ENCODE data around the gene ABTB1. TPM values are rescaled to one million over a fixed set of nuclear protein-coding genes. Genes with fewer than 3 reads are reported as not detected.

Gene ABTB1
- total RNA-seq, 4 donors from 2014 or later: 25.3 to 50.3 (median 35.8) TPM

DNA sequence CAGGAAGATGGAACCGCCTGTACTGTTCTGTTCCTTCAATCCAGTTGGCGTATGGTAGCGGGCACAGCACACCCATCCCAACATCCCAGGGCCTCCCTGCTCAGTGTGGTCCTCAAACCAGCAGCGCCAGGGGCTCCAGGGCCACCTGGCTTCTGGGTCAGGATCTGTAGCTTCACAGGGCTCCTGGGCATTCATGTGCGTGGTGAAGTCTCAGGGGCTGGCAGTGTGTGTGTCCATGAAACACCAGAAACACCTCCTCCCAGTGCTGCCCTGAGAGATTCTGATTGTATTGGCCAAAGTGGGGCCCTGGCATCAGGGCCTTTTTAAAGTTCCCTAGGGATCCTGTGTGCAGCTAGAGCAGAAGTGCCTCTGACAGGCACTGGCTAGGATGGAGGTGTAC lies 42.1 kb downstream of the ABTB1 start:
- no peaks in the 10 kb centered on the region for H3K27me3 ChIP-seq
- peaks cover 0 to 69% (median 6%) of the 10 kb centered on the region in 3 donors for H3K4me1 ChIP-seq
- no peaks in the 10 kb centered on the region for H3K9me3 ChIP-seq
- ATAC-seq: peak; percentile 17
- no peak overlapping the region for H3K4me3 ChIP-seq
- H3K36me3 ChIP-seq: peaks cover 0 to 65% of the 10 kb centered on the region in 2 donors
- peak overlapping the region in 2 of 4 donors; percentile 54 to 56 for H3K27ac ChIP-seq
- no CpG with 5 or more reads among the region's 5 CpGs for WGBS, 2 donors (ENCODE audit: low coverage in 1 of 2)
- TF ChIP-seq EP300 (IDR thresholded peaks at IDR 0.05) (no peak), POLR2A (IDR thresholded peaks at IDR 0.05) (no peak), POLR2AphosphoS5 (IDR thresholded peaks at IDR 0.05) (no peak)
- TF ChIP-seq, protein P1, sequence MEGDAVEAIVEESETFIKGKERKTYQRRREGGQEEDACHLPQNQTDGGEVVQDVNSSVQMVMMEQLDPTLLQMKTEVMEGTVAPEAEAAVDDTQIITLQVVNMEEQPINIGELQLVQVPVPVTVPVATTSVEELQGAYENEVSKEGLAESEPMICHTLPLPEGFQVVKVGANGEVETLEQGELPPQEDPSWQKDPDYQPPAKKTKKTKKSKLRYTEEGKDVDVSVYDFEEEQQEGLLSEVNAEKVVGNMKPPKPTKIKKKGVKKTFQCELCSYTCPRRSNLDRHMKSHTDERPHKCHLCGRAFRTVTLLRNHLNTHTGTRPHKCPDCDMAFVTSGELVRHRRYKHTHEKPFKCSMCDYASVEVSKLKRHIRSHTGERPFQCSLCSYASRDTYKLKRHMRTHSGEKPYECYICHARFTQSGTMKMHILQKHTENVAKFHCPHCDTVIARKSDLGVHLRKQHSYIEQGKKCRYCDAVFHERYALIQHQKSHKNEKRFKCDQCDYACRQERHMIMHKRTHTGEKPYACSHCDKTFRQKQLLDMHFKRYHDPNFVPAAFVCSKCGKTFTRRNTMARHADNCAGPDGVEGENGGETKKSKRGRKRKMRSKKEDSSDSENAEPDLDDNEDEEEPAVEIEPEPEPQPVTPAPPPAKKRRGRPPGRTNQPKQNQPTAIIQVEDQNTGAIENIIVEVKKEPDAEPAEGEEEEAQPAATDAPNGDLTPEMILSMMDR (IDR thresholded peaks at IDR 0.05): no peak

DNA sequence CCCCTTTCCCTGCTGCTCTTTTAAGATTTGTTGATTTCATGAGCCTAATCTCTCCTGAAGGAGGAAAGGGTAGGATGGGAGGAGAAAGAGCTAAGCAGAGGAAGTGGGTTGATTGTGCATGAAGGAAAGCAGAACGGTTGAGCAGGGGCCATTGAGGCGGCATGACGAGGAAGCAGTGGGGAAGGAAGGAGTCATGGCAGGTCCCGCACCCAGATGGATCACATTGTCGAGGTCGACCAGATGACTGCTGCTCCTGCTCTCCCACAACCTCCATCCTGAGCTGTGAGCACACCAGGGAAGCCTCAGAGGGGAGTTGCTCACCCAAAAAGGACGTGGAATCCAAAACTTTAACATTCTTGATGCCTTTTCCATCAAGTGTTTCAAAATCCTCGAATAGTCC lies 42.8 kb downstream of the ABTB1 start:
- H3K4me3 ChIP-seq: no peak overlapping the region
- ATAC-seq: no peak
- H3K27me3 ChIP-seq: no peaks in the 10 kb centered on the region
- H3K4me1 ChIP-seq: peaks cover 0 to 65% (median under 1%) of the 10 kb centered on the region in 3 donors
- no peaks in the 10 kb centered on the region for H3K9me3 ChIP-seq
- WGBS, 2 donors (ENCODE audit: low coverage in 1 of 2): 20 to 47% methylated on average over 1 to 8 of the region's 8 CpGs
- H3K27ac ChIP-seq: peak overlapping the region in 2 of 4 donors; percentile 12 to 21
- H3K36me3 ChIP-seq: peaks cover 0 to 72% of the 10 kb centered on the region in 2 donors
- TF ChIP-seq EP300 (IDR thresholded peaks at IDR 0.05) (no peak), POLR2A (IDR thresholded peaks at IDR 0.05) (no peak), POLR2AphosphoS5 (IDR thresholded peaks at IDR 0.05) (no peak)
- TF ChIP-seq, protein P1 (IDR thresholded peaks at IDR 0.05): no peak

DNA sequence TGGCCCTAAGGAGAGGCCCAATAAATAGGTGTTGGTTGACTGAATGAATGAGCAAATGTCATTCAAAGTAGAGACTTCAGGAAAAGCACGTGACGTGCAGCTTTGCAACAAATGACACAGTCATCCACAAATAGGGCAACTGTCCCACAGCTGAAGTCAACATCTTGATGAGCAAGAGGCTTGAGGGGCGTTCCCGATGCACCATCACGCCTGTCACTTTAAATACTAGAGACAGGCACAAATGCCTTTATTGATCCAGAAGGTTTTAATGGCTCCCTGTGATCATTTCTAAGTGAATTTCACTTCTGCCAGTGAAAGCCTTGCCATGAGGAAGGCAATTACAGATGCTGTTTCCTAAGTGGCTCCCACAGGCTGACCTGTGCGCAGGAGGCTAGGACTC lies 43.6 kb downstream of the ABTB1 start:
- no peaks in the 10 kb centered on the region for H3K27me3 ChIP-seq
- H3K4me1 ChIP-seq: peaks cover 0 to 66% (median 0%) of the 10 kb centered on the region in 3 donors
- H3K9me3 ChIP-seq: no peaks in the 10 kb centered on the region
- TF ChIP-seq EP300 (IDR thresholded peaks at IDR 0.05): no peak
- TF ChIP-seq POLR2AphosphoS5 (IDR thresholded peaks at IDR 0.05): no peak
- TF ChIP-seq POLR2A (IDR thresholded peaks at IDR 0.05): no peak
- TF ChIP-seq, protein P1 (IDR thresholded peaks at IDR 0.05): no peak
- no peak overlapping the region for H3K4me3 ChIP-seq
- peak overlapping the region in 1 of 4 donors; percentile 8 for H3K27ac ChIP-seq
- WGBS, 2 donors (ENCODE audit: low coverage in 1 of 2): 86 to 95% methylated on average over 3 to 5 of the region's 6 CpGs
- no peak for ATAC-seq
- H3K36me3 ChIP-seq: peaks cover 0 to 79% of the 10 kb centered on the region in 2 donors

DNA sequence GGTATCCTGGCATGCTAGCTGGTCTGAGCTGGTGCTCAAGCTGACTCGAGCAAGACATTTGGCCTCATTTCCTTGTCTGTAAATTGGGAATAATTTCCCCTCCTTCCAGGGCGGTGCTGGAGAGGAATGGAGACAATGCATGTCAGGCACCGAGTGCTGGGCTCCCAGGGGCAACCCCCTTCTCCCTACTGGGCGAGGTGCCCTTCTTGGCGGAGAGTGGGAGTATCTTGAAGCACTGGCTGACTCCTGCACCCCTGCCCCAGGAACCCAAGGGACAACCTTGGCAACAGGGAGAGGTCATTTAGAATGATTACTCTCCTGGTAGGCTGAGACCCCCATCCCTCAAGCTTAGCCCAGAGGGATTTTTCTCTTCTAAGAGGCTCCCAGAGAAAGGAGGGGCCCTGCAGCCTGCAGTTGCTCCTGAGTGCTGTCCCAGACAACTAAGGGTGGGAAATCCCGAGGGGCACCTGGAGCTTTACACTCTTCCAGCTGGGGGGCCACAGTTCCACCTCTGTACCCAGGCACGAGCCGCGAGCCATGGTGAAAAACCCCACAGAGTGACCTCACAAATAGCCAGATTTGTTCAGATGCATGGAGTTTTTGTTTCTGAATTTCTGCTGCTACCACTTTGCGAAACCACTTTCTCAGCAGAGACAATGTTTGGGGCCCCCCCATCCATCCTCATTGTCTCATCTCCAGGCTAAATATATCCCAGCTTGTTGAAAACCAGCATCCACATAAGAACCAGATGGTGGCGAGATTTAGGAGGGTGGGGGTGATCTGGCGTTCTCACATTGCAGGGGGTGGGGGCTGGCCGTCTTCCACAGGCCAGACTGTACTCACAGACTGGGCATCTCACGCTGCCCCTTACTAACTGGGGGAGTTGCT lies 44.8 kb downstream of the ABTB1 start:
- Histone ChIP-seq H3K36me3 (peaks cover 0 to 71% of the 10 kb centered on the region in 2 donors), H3K9me3 (no peaks in the 10 kb centered on the region), H3K27ac (peak overlapping the region in 1 of 4 donors; percentile 29), H3K4me3 (no peak overlapping the region), H3K4me1 (peaks cover 0 to 71% (median 7%) of the 10 kb centered on the region in 3 donors), H3K27me3 (no peaks in the 10 kb centered on the region)
- TF ChIP-seq EP300 (IDR thresholded peaks at IDR 0.05): no peak
- TF ChIP-seq, protein P1 (IDR thresholded peaks at IDR 0.05): no peak
- no peak for TF ChIP-seq POLR2AphosphoS5 (IDR thresholded peaks at IDR 0.05)
- TF ChIP-seq POLR2A (IDR thresholded peaks at IDR 0.05): no peak
- 91% methylated on average over 9 of the region's 14 CpGs; no CpG with 5 or more reads in 1 of the 2 donors for WGBS, 2 donors (ENCODE audit: low coverage in 1 of 2)
- ATAC-seq: no peak

All from gastroesophageal sphincter (tissue), 4 donors.